PC-3 (cell line): ENCODE results near the gene SNIP1. TPM values are rescaled to one million over a fixed set of nuclear protein-coding genes. Genes with fewer than 3 reads are reported as not detected.
A peak's percentile ranks its signal among the peaks of the same experiment; 100 is the strongest.

ENCODE experiments used
- ATAC-seq: fragments of 200-7000 bp; cut with Tn5 transposase; 2 replicates; pipeline ENCODE4 v1.9.1; 2020; ENCODE audit warnings: mild to moderate bottlenecking, moderate library complexity
- BruUV-seq: library from RNA; stranded (reverse); fragments of 400-500 nt; replicated peaks from 2 replicates; lab custom pipeline; 2021; lab: Mats Ljungman, UMichigan
- CTCF ChIA-PET: fragments of 300-600 bp; sonication (Branson Sonifier 250); formaldehyde crosslinking; loops from one replicate; lab custom pipeline; 2022; ENCODE audit warnings: antibody characterized with exemption; lab: Charles Lee
- POLR2A ChIA-PET: fragments of 300-600 bp; sonication (Branson Sonifier 250); formaldehyde crosslinking; loops from one replicate; lab custom pipeline; 2022; ENCODE audit warnings: antibody characterized with exemption; ENCODE audit not compliant: unreplicated experiment; lab: Charles Lee
- DNase-seq: peaks from one replicate; pipeline ENCODE4 v3.0.0-alpha.2; 2015
- H2AFZ ChIP-seq: fragments of 300-600 bp; sonication (generic); 2 replicates; pipeline ENCODE4 v1.6.0; 2016; ENCODE audit warnings: antibody characterized with exemption, low read length
- H3F3A ChIP-seq: fragments of 300-600 bp; sonication (generic); one replicate; pipeline ENCODE4 v1.6.0; 2017; ENCODE audit warnings: antibody characterized with exemption, low read length, control low read depth, mild to moderate bottlenecking; ENCODE audit not compliant: unreplicated experiment
- H3K27ac ChIP-seq: fragments of 300-600 bp; sonication (generic); 2 replicates; pipeline ENCODE4 v1.5.1; 2016; ENCODE audit warnings: mild to moderate bottlenecking, low read length
- H3K27me3 ChIP-seq: fragments of 300-600 bp; sonication (generic); 2 replicates; pipeline ENCODE4 v1.6.1; 2016; ENCODE audit warnings: low read length, mixed read lengths
- H3K36me3 ChIP-seq: fragments of 300-600 bp; sonication (generic); 2 replicates; pipeline ENCODE4 v1.6.1; 2016; ENCODE audit warnings: low read depth, mixed run types, low read length, mixed read lengths
- H3K4me1 ChIP-seq: fragments of 300-600 bp; sonication (generic); 2 replicates; pipeline ENCODE4 v1.5.1; 2016; ENCODE audit warnings: low read length; ENCODE audit not compliant: insufficient read depth
- H3K4me2 ChIP-seq: fragments of 300-600 bp; sonication (generic); 2 replicates; pipeline ENCODE4 v1.6.0; 2016; ENCODE audit warnings: low read length
- H3K4me3 ChIP-seq: fragments of 300-600 bp; sonication (generic); 2 replicates; pipeline ENCODE4 v1.5.1; 2016; ENCODE audit warnings: mild to moderate bottlenecking, low read length, mixed read lengths
- H3K79me2 ChIP-seq: fragments of 300-600 bp; sonication (generic); 2 replicates; pipeline ENCODE4 v1.6.1; 2017; ENCODE audit warnings: low read length, mixed read lengths
- H3K9ac ChIP-seq: fragments of 300-600 bp; sonication (generic); 2 replicates; pipeline ENCODE4 v1.6.0; 2016; ENCODE audit warnings: mild to moderate bottlenecking, low read length
- H3K9me2 ChIP-seq: fragments of 300-600 bp; sonication (generic); replicated peaks from 2 replicates; pipeline ENCODE4 v1.6.1; 2016; ENCODE audit warnings: mixed run types, low read length, mixed read lengths
- H3K9me3 ChIP-seq: fragments of 300-600 bp; sonication (generic); 2 replicates; pipeline ENCODE4 v1.6.1; 2016; ENCODE audit warnings: low read length, mixed read lengths
- H4K20me1 ChIP-seq: fragments of 300-600 bp; sonication (generic); 2 replicates; pipeline ENCODE4 v1.6.1; 2016; ENCODE audit warnings: low read length, mixed read lengths
- EZH2 ChIP-seq: fragments of 300-600 bp; sonication (generic); IDR thresholded peaks from one replicate; pipeline ENCODE4 v1.6.1; 2017; ENCODE audit warnings: antibody characterized with exemption, mild to moderate bottlenecking, low read length; ENCODE audit not compliant: unreplicated experiment
- EZH2phosphoT487 ChIP-seq: fragments of 300-600 bp; sonication (generic); IDR thresholded peaks from 2 replicates; pipeline ENCODE4 v1.6.1; 2018; ENCODE audit warnings: mild to moderate bottlenecking, antibody characterized with exemption, low read length, borderline replicate concordance
- intact Hi-C: fragments of 100-400 bp; cut with micrococcal nuclease; formaldehyde crosslinking; loops from 2 replicates; pipeline ENCODE4 v1.9.0; 2023
- total RNA-seq: library from RNA; depleted of rRNA; stranded (reverse); fragments of >200 nt; gene quantifications from 2 replicates; pipeline ENCODE4 v1.2.3, GENCODE V29; 2014
- TF ChIP-seq, protein P1 (sequence below): fragments of 300-600 bp; sonication (generic); conservative IDR thresholded peaks from 2 replicates; pipeline ENCODE4 v1.5.1; 2017; ENCODE audit warnings: antibody characterized with exemption, low read depth, mild to moderate bottlenecking, low read length

The SNIP1 gene
- total RNA-seq, 1 experiment from 2014 or later, result 23.1 TPM

- H3K36me3 ChIP-seq, result peaks cover 31% of the 10 kb centered on the region
- H4K20me1 ChIP-seq, result no peaks in the 10 kb centered on the region
- H3K4me2 ChIP-seq, result no peak overlapping the region
- H3K4me1 ChIP-seq, result peaks cover 36% of the 10 kb centered on the region
- BruUV-seq, result no TSS peak
- no peak overlapping the region for H2AFZ ChIP-seq
- no peaks in the 10 kb centered on the region for H3K27me3 ChIP-seq
- no peak overlapping the region for H3K9ac ChIP-seq
- H3K4me3 ChIP-seq, result no peak overlapping the region
- CTCF ChIA-PET, result no interaction called here
- no peaks in the 10 kb centered on the region for H3K9me2 ChIP-seq
- intact Hi-C loops, result no loop called here
- H3K79me2 ChIP-seq, result peaks cover 8% of the 10 kb centered on the region
- no peak overlapping the region for H3K27ac ChIP-seq
- POLR2A ChIA-PET, result no interaction called here
- no peaks in the 10 kb centered on the region for H3K9me3 ChIP-seq
- TF ChIP-seq EZH2phosphoT487 (no peak), EZH2 (no peak)
- TF ChIP-seq, protein P1, sequence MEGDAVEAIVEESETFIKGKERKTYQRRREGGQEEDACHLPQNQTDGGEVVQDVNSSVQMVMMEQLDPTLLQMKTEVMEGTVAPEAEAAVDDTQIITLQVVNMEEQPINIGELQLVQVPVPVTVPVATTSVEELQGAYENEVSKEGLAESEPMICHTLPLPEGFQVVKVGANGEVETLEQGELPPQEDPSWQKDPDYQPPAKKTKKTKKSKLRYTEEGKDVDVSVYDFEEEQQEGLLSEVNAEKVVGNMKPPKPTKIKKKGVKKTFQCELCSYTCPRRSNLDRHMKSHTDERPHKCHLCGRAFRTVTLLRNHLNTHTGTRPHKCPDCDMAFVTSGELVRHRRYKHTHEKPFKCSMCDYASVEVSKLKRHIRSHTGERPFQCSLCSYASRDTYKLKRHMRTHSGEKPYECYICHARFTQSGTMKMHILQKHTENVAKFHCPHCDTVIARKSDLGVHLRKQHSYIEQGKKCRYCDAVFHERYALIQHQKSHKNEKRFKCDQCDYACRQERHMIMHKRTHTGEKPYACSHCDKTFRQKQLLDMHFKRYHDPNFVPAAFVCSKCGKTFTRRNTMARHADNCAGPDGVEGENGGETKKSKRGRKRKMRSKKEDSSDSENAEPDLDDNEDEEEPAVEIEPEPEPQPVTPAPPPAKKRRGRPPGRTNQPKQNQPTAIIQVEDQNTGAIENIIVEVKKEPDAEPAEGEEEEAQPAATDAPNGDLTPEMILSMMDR, result no peak
- DNase-seq, result no peak
- ATAC-seq, result no peak
- peaks cover 5% of the 10 kb centered on the region for H3F3A ChIP-seq
These were observed 52.0 kb downstream of the SNIP1 start for GRCh38 chr1:37502104-37502503.

DNA sequence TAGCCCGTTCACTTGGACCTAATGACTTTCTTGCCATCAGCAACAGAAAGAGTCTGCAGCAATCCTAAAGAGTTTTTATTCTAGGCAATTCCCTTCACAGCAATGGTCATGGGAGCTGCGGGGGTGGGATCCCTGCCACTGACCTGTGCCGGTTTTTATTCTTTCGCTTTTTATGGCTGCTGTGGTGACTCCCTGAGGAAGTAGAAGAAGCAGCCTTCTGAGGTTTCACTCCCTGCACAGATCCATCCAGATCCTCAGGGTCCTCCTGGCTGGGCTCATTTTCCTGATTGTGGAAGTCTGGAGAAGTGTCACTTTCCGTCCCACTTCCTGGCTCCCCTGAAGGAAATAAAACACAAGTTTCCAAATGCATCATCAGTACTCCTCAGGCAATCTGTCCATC is 52.4 kb downstream of the SNIP1 start:
- ATAC-seq, result no peak
- Histone ChIP-seq H3F3A (peaks cover 5% of the 10 kb centered on the region), H3K4me3 (no peak overlapping the region), H2AFZ (no peak overlapping the region), H3K9ac (no peak overlapping the region), H3K36me3 (peaks cover 28% of the 10 kb centered on the region), H3K9me2 (no peaks in the 10 kb centered on the region), H3K4me1 (peaks cover 40% of the 10 kb centered on the region), H3K79me2 (peaks cover 12% of the 10 kb centered on the region), H3K27ac (no peak overlapping the region), H4K20me1 (no peaks in the 10 kb centered on the region), H3K9me3 (no peaks in the 10 kb centered on the region), H3K27me3 (no peaks in the 10 kb centered on the region), H3K4me2 (no peak overlapping the region)
- BruUV-seq, result no TSS peak
- POLR2A ChIA-PET, result no interaction called here
- TF ChIP-seq, protein P1, result no peak
- TF ChIP-seq EZH2phosphoT487 (no peak), EZH2 (no peak)
- intact Hi-C loops, result no loop called here
- no peak for DNase-seq
- CTCF ChIA-PET, result no interaction called here

DNA sequence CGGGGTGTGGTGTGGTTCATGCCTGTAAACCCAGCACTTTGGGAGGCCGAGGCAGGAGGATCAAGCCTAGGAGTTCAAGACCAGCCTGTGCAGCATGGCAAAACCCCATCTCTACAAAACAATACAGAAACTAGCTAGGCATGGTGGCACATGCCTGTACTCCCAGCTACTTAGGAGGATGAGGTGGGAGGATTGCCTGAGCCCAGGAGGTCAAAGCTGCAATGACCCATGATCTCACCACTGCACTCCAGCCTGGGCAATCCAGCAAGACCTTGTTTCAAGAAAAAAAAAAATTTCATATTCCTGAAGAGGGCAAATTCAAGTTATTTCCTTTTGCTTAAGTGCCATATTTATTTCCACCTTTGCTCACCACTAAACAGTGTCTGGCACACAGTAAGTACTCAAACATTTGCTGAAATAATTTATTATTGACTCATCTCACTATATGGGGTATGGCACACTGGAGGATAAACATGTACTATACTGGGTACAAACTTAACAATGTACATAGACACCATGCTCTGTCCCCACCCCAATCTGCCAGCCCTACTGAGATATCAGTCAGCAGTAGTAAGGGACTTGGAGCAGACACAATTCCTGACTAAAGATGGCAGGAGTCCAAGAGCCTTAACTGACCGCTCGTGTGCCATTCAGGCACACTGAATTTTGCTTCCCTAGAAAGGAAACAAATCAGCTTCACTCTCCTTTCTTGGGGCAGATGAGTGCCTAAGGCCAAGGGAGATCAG is 55.0 kb downstream of the SNIP1 start:
- Histone ChIP-seq H3K79me2 (peaks cover 18% of the 10 kb centered on the region), H3F3A (peaks cover 11% of the 10 kb centered on the region), H3K4me3 (peak overlapping the region; percentile 33; the same call in 1 of the 2 replicates), H3K9ac (no peak overlapping the region), H2AFZ (no peak overlapping the region), H3K9me3 (no peaks in the 10 kb centered on the region), H3K9me2 (no peaks in the 10 kb centered on the region), H3K36me3 (peaks cover 22% of the 10 kb centered on the region), H3K4me1 (peaks cover 55% of the 10 kb centered on the region), H3K4me2 (peak overlapping the region; percentile 63), H3K27ac (peak overlapping the region; percentile 68), H3K27me3 (no peaks in the 10 kb centered on the region), H4K20me1 (no peaks in the 10 kb centered on the region)
- BruUV-seq, result no TSS peak
- CTCF ChIA-PET, result interaction anchor here (1.2 kb wide), 1 partner anchor 16 kb away, joined by 3 read pairs; the partner anchor contains the start of gene MEAF6
- ATAC-seq (peak; percentile 93), DNase-seq (peak; percentile 98)
- intact Hi-C loops, result loop anchor here (1.0 kb wide), 4 partner anchors 14 to 77 kb away; no protein-coding TSS in a partner anchor
- POLR2A ChIA-PET, result interaction anchor here (0.5 kb wide), 1 partner anchor 15 kb away, joined by 25 read pairs; the partner anchor contains the start of gene MEAF6
- TF ChIP-seq, protein P1, result no peak
- TF ChIP-seq EZH2, result no peak
- no peak for TF ChIP-seq EZH2phosphoT487
